SKM-1 (cell line): ENCODE data around the gene CRYBG1.
"Not testable (repeated sequence)": the region's sequence is repeated elsewhere in the genome, so short reads cannot be mapped to it uniquely, and the experiment has no call there.

Experiments used
- DNase-seq: peaks from one replicate; lab custom pipeline; 2025; ENCODE audit not compliant: unreplicated experiment; lab: John Stamatoyannopoulos, UW

Gene CRYBG1

GRCh38 chr6:106574741-106575458 is 214.4 kb downstream of the CRYBG1 start:
- DNase-seq = no peak

GRCh38 chr6:106579281-106579680 is 218.8 kb downstream of the CRYBG1 start:
- DNase-seq = no peak

DNA sequence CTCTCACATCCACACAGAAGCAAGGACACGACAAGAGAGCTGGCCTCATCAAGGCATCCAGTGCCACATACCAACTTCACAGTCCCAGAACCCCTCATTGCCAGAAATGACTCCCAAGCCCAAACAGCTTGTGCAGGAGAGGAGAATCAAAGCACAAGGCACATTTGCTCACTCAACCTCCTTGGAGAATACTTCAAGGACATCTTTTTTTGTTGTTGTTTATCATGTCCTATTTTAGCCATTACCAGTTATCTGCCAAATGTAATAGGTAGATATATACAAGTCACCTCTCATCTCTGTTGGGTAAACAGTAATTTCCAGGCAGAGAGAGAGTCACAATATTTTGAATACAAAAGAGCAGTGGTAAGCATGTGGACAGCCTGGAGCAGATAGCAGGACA is 221.0 kb downstream of the CRYBG1 start:
- no peak for DNase-seq

GRCh38 chr6:106586815-106587415 is 226.4 kb downstream of the CRYBG1 start:
- DNase-seq = no peak

GRCh38 chr6:106588937-106589336 is 228.4 kb downstream of the CRYBG1 start:
- not testable (repeated sequence) for DNase-seq

DNA sequence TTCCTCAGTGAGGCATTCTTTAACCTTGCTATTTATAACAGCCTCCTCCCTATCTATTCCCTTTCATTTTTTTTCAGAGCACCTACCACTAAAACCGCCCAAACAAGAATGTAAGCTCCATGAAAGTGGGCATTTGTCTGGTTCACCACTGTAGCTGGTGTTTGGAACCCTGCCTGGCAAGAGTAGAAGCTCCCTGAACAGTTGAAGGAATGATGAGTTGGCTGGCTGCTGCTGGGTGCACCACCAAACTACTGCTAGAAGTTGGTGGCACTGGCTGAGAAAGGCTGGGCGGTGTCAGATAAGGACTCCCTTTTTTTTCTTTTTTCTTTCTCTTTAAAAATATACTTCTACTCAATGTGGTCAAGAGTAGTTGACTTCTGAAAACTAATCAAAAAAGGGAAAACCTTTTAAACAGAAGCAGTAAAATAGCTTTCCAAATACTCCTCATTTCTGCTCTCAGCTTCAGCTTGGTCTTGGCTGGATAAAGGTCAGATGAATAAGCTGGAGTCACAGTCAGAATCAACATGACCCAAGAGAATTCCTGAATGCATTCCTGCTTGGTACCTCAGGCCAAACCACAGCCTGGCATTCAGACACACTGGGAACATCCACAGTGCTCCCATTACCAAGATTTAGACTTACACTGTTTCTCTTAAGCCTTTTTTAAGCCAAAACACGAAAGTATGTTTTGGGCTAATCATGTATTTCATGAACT is 230.8 kb downstream of the CRYBG1 start:
- no peak for DNase-seq

- DNase-seq = no peak
These were observed 238.9 kb downstream of the CRYBG1 start for GRCh38 chr6:106599440-106599839.

- DNase-seq = no peak
These were observed 239.8 kb downstream of the CRYBG1 start for GRCh38 chr6:106600329-106600728.

- DNase-seq = peak; percentile 65
These were observed 247.7 kb downstream of the CRYBG1 start for GRCh38 chr6:106608080-106608668.

GRCh38 chr6:106609699-106610098 is 249.2 kb downstream of the CRYBG1 start:
- DNase-seq = no peak

DNA sequence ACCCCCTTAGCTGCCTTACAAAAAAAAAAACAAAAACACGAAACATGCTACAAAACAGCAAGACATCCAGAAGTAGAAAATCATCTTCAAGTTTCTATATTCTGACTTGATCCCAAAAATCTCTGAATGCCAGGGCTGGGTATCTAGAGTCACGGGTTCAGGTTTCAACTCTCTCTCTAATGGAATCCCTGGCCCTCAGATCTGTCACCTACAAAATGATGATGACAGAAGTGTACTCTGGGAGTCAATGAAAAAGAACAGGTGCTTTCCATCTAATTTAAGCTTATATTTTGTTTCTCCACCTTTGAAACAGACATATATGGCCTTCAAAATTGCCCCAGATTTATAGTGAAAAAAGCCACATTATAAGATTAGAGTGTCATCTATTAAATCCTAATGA is 250.5 kb downstream of the CRYBG1 start:
- DNase-seq = no peak

DNA sequence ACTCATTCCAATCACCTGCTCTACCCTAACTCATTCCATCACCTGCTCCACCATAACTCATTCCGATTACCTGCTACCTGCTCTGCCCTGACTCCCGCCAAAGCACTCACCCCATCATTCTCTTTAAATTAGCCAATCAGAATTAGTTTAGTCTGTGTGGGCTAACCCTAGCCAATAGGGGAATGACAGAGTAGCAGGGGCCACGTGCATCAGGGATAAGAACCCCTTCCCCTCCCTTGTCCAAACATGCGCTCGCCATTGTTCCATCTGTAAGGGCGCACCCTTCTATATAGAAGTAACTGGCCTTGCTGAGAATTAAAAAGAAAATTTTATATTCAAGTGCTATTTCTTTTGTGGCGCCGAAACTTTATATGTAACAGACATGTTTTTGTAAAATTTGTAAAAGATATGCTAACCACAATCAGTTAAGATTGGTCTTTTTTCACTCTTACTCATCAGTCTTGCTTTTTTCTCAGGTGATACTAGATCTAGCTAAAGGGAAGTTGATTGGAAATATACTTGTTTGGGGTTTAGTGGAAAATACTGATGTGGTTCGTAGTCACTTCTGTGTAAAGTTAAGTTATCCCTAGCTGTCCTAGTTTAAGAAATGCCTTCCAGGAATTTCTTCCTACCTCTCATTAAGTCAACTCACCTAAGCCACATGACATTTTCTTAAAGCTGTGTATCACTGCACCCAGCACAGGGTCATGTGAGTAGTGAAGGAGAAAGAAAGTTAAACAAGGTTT is 252.3 kb downstream of the CRYBG1 start:
- no peak for DNase-seq

GRCh38 chr6:106613590-106613989 is 253.1 kb downstream of the CRYBG1 start:
- no peak for DNase-seq

GRCh38 chr6:106614166-106614565 is 253.6 kb downstream of the CRYBG1 start:
- DNase-seq = no peak

- DNase-seq = no peak
These were observed 254.2 kb downstream of the CRYBG1 start for GRCh38 chr6:106614592-106615257.

- no peak for DNase-seq
These were observed 256.8 kb downstream of the CRYBG1 start for GRCh38 chr6:106617302-106617701.

- no peak for DNase-seq
These were observed 257.3 kb downstream of the CRYBG1 start for GRCh38 chr6:106617857-106618256.

DNA sequence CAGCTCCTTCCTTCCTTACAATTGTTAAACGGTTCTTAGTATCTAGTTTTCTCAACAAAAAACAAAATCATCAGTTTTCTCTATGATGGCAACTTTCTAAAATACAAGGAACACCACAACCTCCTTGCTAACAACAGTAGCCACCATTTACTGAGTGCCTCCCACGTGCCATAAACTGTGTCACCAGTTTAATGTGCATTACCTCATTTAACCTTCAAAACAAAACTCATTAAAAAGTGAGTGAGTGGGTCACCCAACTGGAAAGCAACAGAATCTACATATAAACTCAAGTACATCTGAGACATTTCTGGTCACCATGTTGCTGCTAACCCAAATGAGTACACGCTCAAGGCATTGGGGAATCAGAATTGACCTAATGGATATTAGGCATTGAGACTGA is 257.8 kb downstream of the CRYBG1 start:
- no peak for DNase-seq

DNA sequence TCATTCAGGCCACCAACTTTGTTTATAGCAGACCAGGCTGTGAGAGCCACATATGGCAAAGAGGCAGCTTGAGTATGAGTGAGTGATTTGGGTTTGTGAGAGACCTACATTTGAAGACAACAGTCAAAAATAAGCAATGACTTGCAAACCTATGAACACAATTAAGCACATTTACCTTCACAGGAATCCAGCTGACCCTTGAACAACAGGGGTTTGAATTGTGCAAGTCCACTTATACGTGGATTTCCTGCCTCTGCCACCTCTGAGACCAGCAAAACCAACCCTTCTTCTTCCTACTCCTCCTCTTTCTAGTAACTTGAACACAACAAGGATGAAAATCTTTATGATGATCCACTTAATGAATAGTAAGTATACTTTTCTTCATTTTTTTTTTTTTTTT is 258.7 kb downstream of the CRYBG1 start:
- DNase-seq = no peak

DNA sequence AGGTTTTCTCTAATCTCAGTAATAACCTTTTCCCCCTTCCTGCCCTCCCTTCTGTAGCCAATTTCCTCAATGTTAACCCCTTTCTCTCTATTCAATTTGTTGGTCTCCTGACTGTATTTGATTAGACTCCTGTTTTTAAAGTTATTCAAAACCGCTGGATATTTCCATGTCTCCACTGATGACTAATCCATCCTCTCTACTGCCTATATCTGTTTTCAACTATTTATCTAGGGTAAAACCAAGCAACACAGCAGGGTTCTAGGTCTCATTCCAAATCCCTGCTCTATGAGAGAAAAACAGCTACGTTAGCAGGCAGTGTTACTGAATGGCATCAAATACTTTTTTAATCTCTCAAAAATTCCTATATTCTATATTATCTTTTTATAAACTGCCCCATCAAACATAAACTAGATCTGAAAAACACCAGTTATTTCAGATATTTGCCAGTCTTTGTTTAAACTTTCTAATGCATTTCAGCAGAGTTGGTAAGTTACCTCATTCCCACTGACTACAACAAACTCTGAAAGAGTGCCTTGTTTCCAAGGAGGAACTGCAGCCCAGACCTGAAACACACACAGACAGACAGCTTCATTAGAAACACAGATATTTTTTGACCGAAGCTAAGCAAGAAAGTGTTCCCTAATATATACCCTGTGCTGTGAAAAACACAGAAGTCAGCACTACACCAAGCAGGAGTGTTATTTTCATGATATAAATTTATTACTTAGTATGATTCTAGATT is 260.6 kb downstream of the CRYBG1 start:
- no peak for DNase-seq
